Measurements from ENCODE around the gene ADCY2.

GRCh38 chr5:7753596-7753995, 357.7 kb downstream of the ADCY2 start:
- TF ChIP-seq CTCF (IDR thresholded peaks at IDR 0.05) (no peak), POLR2AphosphoS5 (IDR thresholded peaks at IDR 0.05) (no peak), POLR2A (IDR thresholded peaks at IDR 0.05) (no peak)

All from prostate gland (tissue), 2 donors.